ENCODE data around the gene CCL25. TPM values are rescaled to one million over a fixed set of nuclear protein-coding genes. Genes with fewer than 3 reads are reported as not detected.

CCL25 gene
- total RNA-seq, 1 experiment from 2014 or later = not detected

GRCh38 chr19:8017808-8018207 lies 34.8 kb upstream of the CCL25 start:
- Histone ChIP-seq H3K27me3 (ENCODE audit: insufficient read depth, low read length) (no peaks in the 10 kb centered on the region), H3K9ac (ENCODE audit: low read length) (no peak overlapping the region), H4K20me1 (ENCODE audit: insufficient read depth) (no peaks in the 10 kb centered on the region), H3K4me2 (ENCODE audit: low read length) (no peak overlapping the region), H3K4me3 (replicated peaks in 1 of 2; ENCODE audit: low read depth in 1 of 2, low read length in 2 of 2) (no peak overlapping the region), H3K9me2 (ENCODE audit: insufficient read depth) (no peaks in the 10 kb centered on the region), H3K36me3 (ENCODE audit: control insufficient read depth in 1 of 2, insufficient read depth in 2 of 2, low read length in 2 of 2) (no peaks in the 10 kb centered on the region), H2AFZ (ENCODE audit: low read depth, low read length, poor library complexity, severe bottlenecking) (no peak overlapping the region), H3K27ac (ENCODE audit: low read depth, low read length) (no peak overlapping the region), H3K79me2 (ENCODE audit: insufficient read depth, low read length) (no peaks in the 10 kb centered on the region; the same call in 1 of the 2 replicates), H3K9me3 (ENCODE audit: control insufficient read depth in 1 of 2, insufficient read depth in 1 of 2, low read depth in 1 of 2, low read length in 2 of 2) (no peaks in the 10 kb centered on the region), H3K4me1 (ENCODE audit: control insufficient read depth in 1 of 2, insufficient read depth in 2 of 2, low read length in 2 of 2) (no peaks in the 10 kb centered on the region)
- ChIA-PET RAD21 (ENCODE audit: low non-redundant PET in 1 of 2, low total read pairs in 2 of 2, uncharacterized antibody in 2 of 2, unreplicated experiment in 2 of 2) (no interaction called here), POLR2A (no interaction called here), CTCF (interaction anchor here (1.0 kb wide), 1 partner anchor 74 kb away, joined by 3 read pairs; no protein-coding TSS in a partner anchor)
- peak; percentile 22 to 29 (median 27); a peak in 3 of 6 replicates for TF ChIP-seq CTCF (IDR thresholded peaks at IDR 0.05 in 2 of 3, conservative IDR thresholded peaks at IDR 0.05 in 1 of 3; ENCODE audit: borderline replicate concordance in 1 of 3, insufficient read depth in 1 of 3, low read depth in 2 of 3, low read length in 2 of 3)
- no peak for TF ChIP-seq SP1 (IDR thresholded peaks at IDR 0.05; ENCODE audit: low read depth)
- TF ChIP-seq FOSL1 (IDR thresholded peaks at IDR 0.05; ENCODE audit: low read depth) = no peak
- peak; percentile 63 for TF ChIP-seq RAD21 (IDR thresholded peaks at IDR 0.05; ENCODE audit: low read depth)
- TF ChIP-seq JUND (IDR thresholded peaks at IDR 0.05) = no peak
- no TSS peak for BruUV-seq (replicated peaks)
- ATAC-seq (peak; percentile 70; the same call in 1 of the 2 replicates), DNase-seq (ENCODE audit: low read depth, low spot score) (no peak)
- intact Hi-C loops (cut with micrococcal nuclease) = loop anchor here (5.0 kb wide), 1 partner anchor 234 kb away; no protein-coding TSS in a partner anchor

GRCh38 chr19:8020681-8021080 lies 31.9 kb upstream of the CCL25 start:
- H3K4me1 ChIP-seq (ENCODE audit: control insufficient read depth in 1 of 2, insufficient read depth in 2 of 2, low read length in 2 of 2) = no peaks in the 10 kb centered on the region
- no peaks in the 10 kb centered on the region for H3K9me3 ChIP-seq (ENCODE audit: control insufficient read depth in 1 of 2, insufficient read depth in 1 of 2, low read depth in 1 of 2, low read length in 2 of 2)
- no peak overlapping the region for H3K9ac ChIP-seq (ENCODE audit: low read length)
- DNase-seq (ENCODE audit: low read depth, low spot score) (no peak), ATAC-seq (no peak)
- H3K27me3 ChIP-seq (ENCODE audit: insufficient read depth, low read length) = no peaks in the 10 kb centered on the region
- H3K9me2 ChIP-seq (ENCODE audit: insufficient read depth) = no peaks in the 10 kb centered on the region
- ChIA-PET POLR2A (no interaction called here), CTCF (no interaction called here), RAD21 (ENCODE audit: low non-redundant PET in 1 of 2, low total read pairs in 2 of 2, uncharacterized antibody in 2 of 2, unreplicated experiment in 2 of 2) (no interaction called here)
- BruUV-seq (replicated peaks) = no TSS peak
- intact Hi-C loops (cut with micrococcal nuclease) = no loop called here
- no peaks in the 10 kb centered on the region for H3K79me2 ChIP-seq (ENCODE audit: insufficient read depth, low read length)
- no peak overlapping the region for H3K27ac ChIP-seq (ENCODE audit: low read depth, low read length)
- no peaks in the 10 kb centered on the region for H3K36me3 ChIP-seq (ENCODE audit: control insufficient read depth in 1 of 2, insufficient read depth in 2 of 2, low read length in 2 of 2)
- H2AFZ ChIP-seq (ENCODE audit: low read depth, low read length, poor library complexity, severe bottlenecking) = no peak overlapping the region
- no peaks in the 10 kb centered on the region for H4K20me1 ChIP-seq (ENCODE audit: insufficient read depth)
- no peak overlapping the region for H3K4me3 ChIP-seq (replicated peaks in 1 of 2; ENCODE audit: low read depth in 1 of 2, low read length in 2 of 2)
- no peak overlapping the region for H3K4me2 ChIP-seq (ENCODE audit: low read length)
- TF ChIP-seq SRF (IDR thresholded peaks at IDR 0.05; ENCODE audit: low read depth) (no peak), ZFX (IDR thresholded peaks at IDR 0.05) (no peak), EZH2phosphoT487 (IDR thresholded peaks at IDR 0.05; ENCODE audit: borderline replicate concordance) (no peak), SP1 (IDR thresholded peaks at IDR 0.05; ENCODE audit: low read depth) (no peak), FOSL1 (IDR thresholded peaks at IDR 0.05; ENCODE audit: low read depth) (no peak), RAD21 (IDR thresholded peaks at IDR 0.05; ENCODE audit: low read depth) (no peak), MAX (IDR thresholded peaks at IDR 0.05) (no peak), CEBPB (IDR thresholded peaks at IDR 0.05; ENCODE audit: low read depth) (no peak), YY1 (IDR thresholded peaks at IDR 0.05; ENCODE audit: extremely low read depth, insufficient replicate concordance, low read depth, low read length) (no peak), JUND (IDR thresholded peaks at IDR 0.05) (no peak), SIN3A (IDR thresholded peaks at IDR 0.05; ENCODE audit: low read depth) (no peak), CBX3 (IDR thresholded peaks at IDR 0.05; ENCODE audit: low read depth) (no peak), CTCF (IDR thresholded peaks at IDR 0.05 in 2 of 3, conservative IDR thresholded peaks at IDR 0.05 in 1 of 3; ENCODE audit: borderline replicate concordance in 1 of 3, insufficient read depth in 1 of 3, low read depth in 2 of 3, low read length in 2 of 3) (no peak), POLR2AphosphoS5 (IDR thresholded peaks at IDR 0.05; ENCODE audit: low read depth, low read length) (no peak), TCF7L2 (IDR thresholded peaks at IDR 0.05; ENCODE audit: borderline replicate concordance, extremely low read depth, insufficient read depth, insufficient read length) (no peak), ATF3 (IDR thresholded peaks at IDR 0.05) (no peak), POLR2A (IDR thresholded peaks at IDR 0.05; ENCODE audit: borderline replicate concordance, extremely low read depth, insufficient read depth, insufficient read length) (no peak)

Measured in HCT116 (cell line).